Activated naive CD4-positive, alpha-beta T cell treated with anti-CD3 and anti-CD28 coated beads, Interleukin-2, amount 10 ng/mL, durations not matched to agents 7 days and 5 days (primary cell): ENCODE measurements around the gene ECHDC1.

Source experiments
- CTCF ChIA-PET: fragments of 350-600 bp; sonication (Branson Sonifier 250); formaldehyde crosslinking; loops from one replicate; lab custom pipeline; 2021; ENCODE audit warnings: antibody characterized with exemption; lab: Charles Lee
- DNase-seq: peaks from one replicate; pipeline ENCODE4 v3.0.0-alpha.2; 2020
- H3K27ac Mint-ChIP-seq: one replicate; pipeline ENCODE4 v1.8.0; 2021; ENCODE audit warnings: mild to moderate bottlenecking, moderate library complexity, mixed read lengths
- H3K27me3 Mint-ChIP-seq: one replicate; pipeline ENCODE4 v1.8.0; 2021; ENCODE audit warnings: mild to moderate bottlenecking, mixed read lengths
- H3K36me3 Mint-ChIP-seq: one replicate; pipeline ENCODE4 v1.8.0; 2021; ENCODE audit warnings: mixed read lengths
- H3K4me1 Mint-ChIP-seq: one replicate; pipeline ENCODE4 v1.8.0; 2021; ENCODE audit warnings: mixed read lengths
- H3K4me3 Mint-ChIP-seq: one replicate; pipeline ENCODE4 v1.8.0; 2021; ENCODE audit warnings: mild to moderate bottlenecking, moderate library complexity, mixed read lengths
- H3K9me3 Mint-ChIP-seq: one replicate; pipeline ENCODE4 v1.8.0; 2021; ENCODE audit warnings: mixed read lengths

ECHDC1 gene

DNA sequence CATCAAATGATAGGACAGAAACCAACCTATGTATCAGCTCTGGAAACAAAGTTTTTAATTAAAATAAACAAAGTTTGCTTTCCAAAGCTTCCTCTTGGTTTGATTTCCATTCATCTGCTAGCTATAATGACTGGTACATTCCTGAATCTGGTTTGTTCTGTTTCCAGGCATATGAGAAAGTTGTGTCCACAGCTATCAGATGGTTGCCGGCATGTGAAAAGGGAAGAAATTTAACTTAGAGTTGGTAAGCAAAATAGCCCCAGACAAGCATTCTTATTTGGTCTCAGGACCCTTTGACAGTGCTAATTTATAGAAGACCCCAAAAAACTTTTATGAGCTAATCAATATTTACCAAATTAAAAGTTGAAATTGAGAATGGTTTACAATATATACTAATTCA, 80.5 kb downstream of the ECHDC1 start:
- CTCF ChIA-PET: no interaction called here
- peaks cover 9% of the 10 kb centered on the region for H3K4me1 Mint-ChIP-seq
- H3K27me3 Mint-ChIP-seq: peaks cover 11% of the 10 kb centered on the region
- no peak overlapping the region for H3K4me3 Mint-ChIP-seq
- no peaks in the 10 kb centered on the region for H3K9me3 Mint-ChIP-seq
- DNase-seq: no peak
- H3K36me3 Mint-ChIP-seq: peaks cover 4% of the 10 kb centered on the region
- H3K27ac Mint-ChIP-seq: no peak overlapping the region

DNA sequence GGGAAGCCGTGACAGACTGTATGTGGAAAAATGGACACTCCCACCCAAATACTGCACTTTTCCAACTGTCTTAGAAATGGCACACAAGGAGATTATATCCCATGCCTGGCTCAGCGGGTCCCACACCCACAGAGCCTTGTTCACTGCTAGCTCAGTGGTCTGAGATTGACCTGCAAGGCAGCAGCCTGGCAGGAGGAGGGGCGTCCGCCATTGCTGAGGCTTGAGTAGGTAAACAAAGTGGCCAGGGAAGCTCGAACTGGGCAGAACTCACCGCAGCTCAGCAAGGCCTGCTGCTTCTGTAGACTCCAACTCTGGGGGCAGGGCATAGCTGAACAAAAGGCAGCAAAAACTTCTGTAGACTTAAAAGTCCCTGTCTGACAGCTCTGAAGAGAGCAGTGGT, 88.1 kb downstream of the ECHDC1 start:
- H3K4me1 Mint-ChIP-seq: no peaks in the 10 kb centered on the region
- CTCF ChIA-PET: interaction anchor here (1.0 kb wide), 1 partner anchor 11 kb away, joined by 3 read pairs; no protein-coding TSS in a partner anchor
- peaks cover 8% of the 10 kb centered on the region for H3K27me3 Mint-ChIP-seq
- H3K4me3 Mint-ChIP-seq: no peak overlapping the region
- DNase-seq: no peak
- no peaks in the 10 kb centered on the region for H3K9me3 Mint-ChIP-seq
- no peaks in the 10 kb centered on the region for H3K36me3 Mint-ChIP-seq
- no peak overlapping the region for H3K27ac Mint-ChIP-seq

DNA sequence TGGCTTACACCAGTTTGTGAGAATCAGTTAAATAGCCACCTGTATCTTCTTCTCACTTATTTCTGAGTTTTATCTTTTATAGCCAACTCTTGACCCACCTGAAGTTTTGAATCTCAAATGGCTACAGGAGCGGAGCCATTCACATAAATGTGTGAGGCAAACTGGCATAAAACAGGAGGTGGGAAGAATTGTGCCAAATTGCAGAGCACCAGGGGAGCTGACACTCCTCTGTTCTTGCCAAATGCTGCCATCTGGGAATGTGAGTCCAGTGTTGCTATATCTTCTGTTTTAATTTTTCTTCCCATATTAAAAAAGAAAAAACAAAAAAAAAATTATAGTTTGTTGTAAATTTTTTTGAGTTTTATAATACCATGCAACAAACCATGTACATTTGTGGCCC, 93.8 kb downstream of the ECHDC1 start:
- DNase-seq: no peak
- Mint-ChIP-seq H3K27ac (no peak overlapping the region), H3K27me3 (peaks cover 6% of the 10 kb centered on the region), H3K9me3 (no peaks in the 10 kb centered on the region), H3K4me3 (no peak overlapping the region), H3K4me1 (no peaks in the 10 kb centered on the region), H3K36me3 (no peaks in the 10 kb centered on the region)
- CTCF ChIA-PET: no interaction called here

DNA sequence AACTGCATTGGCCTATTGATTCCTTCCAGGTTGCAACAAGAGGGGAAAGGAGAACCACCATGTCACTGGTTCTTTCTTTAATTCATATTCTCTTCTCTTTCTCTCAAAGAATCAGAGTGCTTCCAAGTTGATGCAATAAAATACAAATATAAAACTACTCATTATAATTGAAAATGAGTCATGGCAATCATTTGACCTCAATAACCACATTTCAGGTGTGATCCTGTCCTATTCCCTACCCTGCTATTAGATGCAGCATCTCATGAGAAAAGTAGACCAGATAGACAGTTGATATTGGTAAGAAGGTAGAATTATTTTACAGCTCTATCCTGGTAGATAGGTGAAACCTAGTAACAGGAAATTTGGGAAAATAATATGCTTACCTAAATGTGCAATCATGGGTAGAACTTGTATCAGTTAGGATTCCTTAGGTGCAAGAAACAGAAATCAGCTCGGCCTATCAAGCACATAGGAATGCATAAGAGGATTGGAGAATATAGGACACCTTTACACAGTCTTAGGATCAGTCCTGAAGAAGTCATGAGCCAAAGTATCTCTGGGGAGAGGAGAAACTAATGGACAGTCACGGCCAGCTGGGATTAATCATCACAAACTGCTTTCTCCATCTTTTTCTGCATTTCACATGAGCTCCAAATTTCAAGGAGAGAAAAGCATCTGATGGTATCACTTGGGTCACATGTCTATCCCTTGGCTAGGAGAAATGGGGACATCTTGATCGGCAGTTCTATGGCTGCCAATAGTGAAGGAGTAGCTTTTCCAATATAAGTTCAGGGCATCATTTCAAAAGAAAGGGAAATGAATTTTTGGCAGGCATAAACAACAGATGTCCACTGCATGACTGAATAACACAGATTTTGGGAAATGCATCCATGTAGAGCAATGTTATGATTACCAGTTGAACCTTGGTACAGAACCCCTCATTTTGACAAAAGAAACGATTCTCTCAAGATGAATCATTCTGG, 96.0 kb downstream of the ECHDC1 start:
- Mint-ChIP-seq H3K27ac (no peak overlapping the region), H3K4me3 (no peak overlapping the region), H3K27me3 (peaks cover 6% of the 10 kb centered on the region), H3K36me3 (no peaks in the 10 kb centered on the region), H3K4me1 (no peaks in the 10 kb centered on the region), H3K9me3 (no peaks in the 10 kb centered on the region)
- DNase-seq: no peak
- CTCF ChIA-PET: interaction anchor here (1.4 kb wide), 1 partner anchor 19 kb away, joined by 3 read pairs; no protein-coding TSS in a partner anchor

DNA sequence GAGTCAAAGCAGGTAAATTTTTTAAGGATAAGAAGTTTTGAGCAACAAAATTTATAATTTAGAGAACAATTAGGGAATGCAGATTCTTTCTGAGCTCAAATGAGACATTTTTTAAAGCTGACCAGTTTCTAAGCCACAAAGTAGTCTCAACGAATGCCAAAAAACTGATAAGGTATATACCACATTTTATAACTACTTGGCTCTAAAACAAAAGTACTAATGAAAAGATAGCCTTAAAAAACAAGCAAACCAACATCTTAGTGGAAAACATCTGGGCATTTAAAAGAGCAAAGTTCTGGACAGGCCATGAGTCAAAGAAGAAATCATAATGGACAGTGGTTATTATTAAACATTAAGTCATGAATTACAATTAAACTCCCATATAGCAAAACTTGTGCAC, 99.9 kb downstream of the ECHDC1 start:
- Mint-ChIP-seq H3K4me1 (no peaks in the 10 kb centered on the region), H3K9me3 (no peaks in the 10 kb centered on the region), H3K4me3 (no peak overlapping the region), H3K36me3 (no peaks in the 10 kb centered on the region), H3K27me3 (peaks cover 6% of the 10 kb centered on the region), H3K27ac (no peak overlapping the region)
- DNase-seq: no peak
- CTCF ChIA-PET: no interaction called here
